ENCODE results near the gene TSPAN8. TPM values are rescaled to one million over a fixed set of nuclear protein-coding genes. Genes with fewer than 3 reads are reported as not detected.
"Not testable (repeated sequence)": the region's sequence is repeated elsewhere in the genome, so short reads cannot be mapped to it uniquely, and the experiment has no call there.

Gene TSPAN8
- total and polyA plus RNA-seq, 4 experiments from 2014 or later = not detected

DNA sequence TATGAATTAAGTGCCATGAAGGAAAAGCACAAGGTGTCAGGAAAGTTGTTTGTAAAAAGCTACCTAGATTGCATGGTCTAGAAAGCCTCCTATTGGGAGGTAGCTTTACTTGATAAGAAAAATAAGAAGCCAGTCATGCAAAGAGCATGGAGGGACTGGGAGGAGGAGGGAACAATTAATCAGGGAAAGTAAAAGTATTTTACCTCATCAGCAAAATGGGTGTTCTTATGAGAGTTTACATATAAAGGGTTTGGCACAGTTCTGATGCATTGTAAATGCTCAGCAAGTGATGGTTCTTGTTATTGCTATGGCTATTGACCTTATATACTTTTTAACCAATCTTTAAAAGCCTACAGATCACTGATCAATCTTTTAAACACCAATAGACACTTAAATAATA, 17.0 kb upstream of the TSPAN8 start:
- Mint-ChIP-seq H3K9me3 (peaks cover 0 to 8% (median 4%) of the 10 kb centered on the region in 8 donors), H3K36me3 (no peaks in the 10 kb centered on the region), H3K27me3 (no peaks in the 10 kb centered on the region), H3K27ac (no peak overlapping the region), H3K4me1 (no peaks in the 10 kb centered on the region), H3K4me3 (no peak overlapping the region)
- CTCF ChIA-PET (ENCODE audit: partially characterized antibody) = no interaction called here
- H3K27ac ChIP-seq (ENCODE audit: low read depth, low read length) = no peak overlapping the region
- POLR2A ChIA-PET (ENCODE audit: partially characterized antibody) = no interaction called here
- no peak for DNase-seq
- H3K27me3 ChIP-seq (ENCODE audit: insufficient read depth, low read length) = no peaks in the 10 kb centered on the region
- H3K4me1 ChIP-seq (ENCODE audit: insufficient read depth, low read length) = no peaks in the 10 kb centered on the region
- H3K36me3 ChIP-seq (ENCODE audit: insufficient read depth, low read length) = no peaks in the 10 kb centered on the region
- intact Hi-C loops (cut with micrococcal nuclease) = no loop called here
- no peaks in the 10 kb centered on the region for H3K9me3 ChIP-seq (ENCODE audit: control insufficient read depth in 1 of 2, low read length in 2 of 2)
- H3K4me3 ChIP-seq (ENCODE audit: low read length in 2 of 2) = no peak overlapping the region

GRCh38 chr12:71174146-71174545, 16.3 kb upstream of the TSPAN8 start:
- H3K27me3 ChIP-seq (ENCODE audit: insufficient read depth, low read length) = no peaks in the 10 kb centered on the region
- Mint-ChIP-seq H3K4me1 (no peaks in the 10 kb centered on the region), H3K9me3 (peaks cover 0 to 7% (median 3%) of the 10 kb centered on the region in 8 donors), H3K36me3 (no peaks in the 10 kb centered on the region), H3K4me3 (no peak overlapping the region), H3K27ac (no peak overlapping the region), H3K27me3 (no peaks in the 10 kb centered on the region)
- H3K4me1 ChIP-seq (ENCODE audit: insufficient read depth, low read length) = no peaks in the 10 kb centered on the region
- intact Hi-C loops (cut with micrococcal nuclease) = no loop called here
- ChIA-PET POLR2A (ENCODE audit: partially characterized antibody) (no interaction called here), CTCF (ENCODE audit: partially characterized antibody) (no interaction called here)
- DNase-seq = no peak
- H3K27ac ChIP-seq (ENCODE audit: low read depth, low read length) = no peak overlapping the region
- no peak overlapping the region for H3K4me3 ChIP-seq (ENCODE audit: low read length in 2 of 2)
- H3K36me3 ChIP-seq (ENCODE audit: insufficient read depth, low read length) = no peaks in the 10 kb centered on the region
- H3K9me3 ChIP-seq (ENCODE audit: control insufficient read depth in 1 of 2, low read length in 2 of 2) = no peaks in the 10 kb centered on the region

DNA sequence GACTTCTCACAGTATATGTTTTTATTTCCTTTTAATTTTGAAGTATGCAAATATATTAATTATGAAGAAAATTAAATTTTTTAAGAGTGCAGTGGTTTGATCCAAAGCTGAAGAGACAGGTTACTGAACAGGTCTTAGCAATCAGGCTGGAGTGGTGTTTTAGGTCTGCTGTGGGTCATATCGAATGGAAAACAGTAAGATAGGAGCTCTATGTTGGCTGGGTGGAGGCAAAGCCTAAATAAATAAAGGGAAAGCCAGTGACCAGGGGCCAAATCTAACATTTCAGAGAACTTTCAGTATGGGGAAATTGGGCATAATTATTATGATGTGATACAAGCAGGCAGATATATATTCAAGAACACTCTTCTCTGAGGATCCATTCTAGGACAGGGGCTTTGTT, 12.7 kb upstream of the TSPAN8 start:
- Histone ChIP-seq H3K27me3 (ENCODE audit: insufficient read depth, low read length) (no peaks in the 10 kb centered on the region), H3K36me3 (ENCODE audit: insufficient read depth, low read length) (no peaks in the 10 kb centered on the region), H3K9me3 (ENCODE audit: control insufficient read depth in 1 of 2, low read length in 2 of 2) (no peaks in the 10 kb centered on the region), H3K4me1 (ENCODE audit: insufficient read depth, low read length) (no peaks in the 10 kb centered on the region), H3K4me3 (ENCODE audit: low read length in 2 of 2) (no peak overlapping the region), H3K27ac (ENCODE audit: low read depth, low read length) (no peak overlapping the region)
- no peak overlapping the region for H3K4me3 Mint-ChIP-seq
- no peaks in the 10 kb centered on the region for H3K27me3 Mint-ChIP-seq
- DNase-seq = no peak
- ChIA-PET CTCF (ENCODE audit: partially characterized antibody) (no interaction called here), POLR2A (ENCODE audit: partially characterized antibody) (no interaction called here)
- H3K27ac Mint-ChIP-seq = no peak overlapping the region
- no peaks in the 10 kb centered on the region for H3K36me3 Mint-ChIP-seq
- H3K4me1 Mint-ChIP-seq = no peaks in the 10 kb centered on the region
- intact Hi-C loops (cut with micrococcal nuclease) = no loop called here
- H3K9me3 Mint-ChIP-seq = peaks cover 0 to 13% (median 3%) of the 10 kb centered on the region in 8 donors

DNA sequence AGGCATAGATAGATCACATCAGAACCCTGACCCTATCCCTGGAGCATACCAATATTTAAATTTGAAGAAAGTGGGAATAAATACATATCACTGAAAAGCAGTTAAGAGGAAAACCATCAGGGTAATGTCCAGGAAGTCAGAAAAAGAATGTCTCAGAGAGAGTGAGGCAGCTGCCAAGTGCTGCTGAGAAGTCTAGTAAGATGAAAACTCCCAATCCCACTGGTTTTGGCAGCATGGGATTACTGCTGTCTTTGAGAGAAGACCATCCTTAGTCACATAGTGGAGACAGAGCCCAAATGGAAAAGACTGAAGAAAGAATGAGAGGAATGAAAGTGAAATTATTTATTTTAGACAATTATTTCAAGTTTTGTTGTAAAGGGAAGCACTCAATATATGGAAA, 11.5 kb upstream of the TSPAN8 start:
- Mint-ChIP-seq H3K4me3 (no peak overlapping the region), H3K9me3 (peaks cover 0 to 13% (median 4%) of the 10 kb centered on the region in 8 donors), H3K36me3 (no peaks in the 10 kb centered on the region), H3K4me1 (no peaks in the 10 kb centered on the region), H3K27ac (no peak overlapping the region), H3K27me3 (no peaks in the 10 kb centered on the region)
- Histone ChIP-seq H3K4me1 (ENCODE audit: insufficient read depth, low read length) (no peaks in the 10 kb centered on the region), H3K27me3 (ENCODE audit: insufficient read depth, low read length) (no peaks in the 10 kb centered on the region), H3K4me3 (ENCODE audit: low read length in 2 of 2) (no peak overlapping the region), H3K27ac (ENCODE audit: low read depth, low read length) (no peak overlapping the region), H3K9me3 (ENCODE audit: control insufficient read depth in 1 of 2, low read length in 2 of 2) (no peaks in the 10 kb centered on the region), H3K36me3 (ENCODE audit: insufficient read depth, low read length) (no peaks in the 10 kb centered on the region)
- no peak for DNase-seq
- ChIA-PET POLR2A (ENCODE audit: partially characterized antibody) (no interaction called here), CTCF (ENCODE audit: partially characterized antibody) (no interaction called here)
- intact Hi-C loops (cut with micrococcal nuclease) = no loop called here

GRCh38 chr12:71166862-71167496, 9.2 kb upstream of the TSPAN8 start:
- H3K27ac Mint-ChIP-seq = no peak overlapping the region
- peaks cover 0 to 13% (median 4%) of the 10 kb centered on the region in 8 donors for H3K9me3 Mint-ChIP-seq
- H3K4me3 ChIP-seq (ENCODE audit: low read length in 2 of 2) = no peak overlapping the region
- POLR2A ChIA-PET (ENCODE audit: partially characterized antibody) = no interaction called here
- no peaks in the 10 kb centered on the region for H3K36me3 Mint-ChIP-seq
- H3K27me3 ChIP-seq (ENCODE audit: insufficient read depth, low read length) = no peaks in the 10 kb centered on the region
- no peaks in the 10 kb centered on the region for H3K4me1 Mint-ChIP-seq
- no peaks in the 10 kb centered on the region for H3K27me3 Mint-ChIP-seq
- no peaks in the 10 kb centered on the region for H3K36me3 ChIP-seq (ENCODE audit: insufficient read depth, low read length)
- no peak overlapping the region for H3K27ac ChIP-seq (ENCODE audit: low read depth, low read length)
- DNase-seq = no peak
- CTCF ChIA-PET (ENCODE audit: partially characterized antibody) = no interaction called here
- intact Hi-C loops (cut with micrococcal nuclease) = no loop called here
- no peaks in the 10 kb centered on the region for H3K4me1 ChIP-seq (ENCODE audit: insufficient read depth, low read length)
- no peaks in the 10 kb centered on the region for H3K9me3 ChIP-seq (ENCODE audit: control insufficient read depth in 1 of 2, low read length in 2 of 2)
- H3K4me3 Mint-ChIP-seq = no peak overlapping the region

DNA sequence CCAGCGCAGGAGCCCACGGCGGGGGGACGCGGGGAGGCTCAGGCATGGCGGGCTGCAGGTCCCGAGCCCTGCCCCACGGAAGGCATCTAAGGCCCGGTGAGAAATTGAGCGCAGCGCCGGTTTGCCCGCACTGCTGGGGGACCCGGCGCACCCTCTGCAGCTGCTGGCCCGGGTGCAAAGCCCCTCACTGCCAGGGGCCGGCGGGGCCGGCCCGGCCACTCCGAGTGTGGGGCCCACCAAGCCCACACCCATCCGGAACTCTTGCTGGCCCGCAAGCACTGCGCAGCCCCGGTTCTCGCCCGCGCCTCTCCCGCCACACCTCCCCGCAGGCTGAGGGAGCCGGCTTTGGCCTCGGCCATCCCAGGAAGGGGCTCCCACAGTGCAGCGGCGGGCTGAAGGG, 8.5 kb upstream of the TSPAN8 start:
- CTCF ChIA-PET (ENCODE audit: partially characterized antibody) = no interaction called here
- POLR2A ChIA-PET (ENCODE audit: partially characterized antibody) = no interaction called here
- intact Hi-C loops (cut with micrococcal nuclease) = no loop called here
- Mint-ChIP-seq H3K4me1 (no peaks in the 10 kb centered on the region), H3K27me3 (no peaks in the 10 kb centered on the region), H3K36me3 (no peaks in the 10 kb centered on the region), H3K9me3 (peaks cover 0 to 13% (median 4%) of the 10 kb centered on the region in 8 donors), H3K27ac (no peak overlapping the region), H3K4me3 (no peak overlapping the region)
- Histone ChIP-seq H3K27me3 (ENCODE audit: insufficient read depth, low read length) (no peaks in the 10 kb centered on the region), H3K9me3 (ENCODE audit: control insufficient read depth in 1 of 2, low read length in 2 of 2) (no peaks in the 10 kb centered on the region), H3K4me3 (ENCODE audit: low read length in 2 of 2) (no peak overlapping the region), H3K4me1 (ENCODE audit: insufficient read depth, low read length) (no peaks in the 10 kb centered on the region), H3K36me3 (ENCODE audit: insufficient read depth, low read length) (no peaks in the 10 kb centered on the region), H3K27ac (ENCODE audit: low read depth, low read length) (no peak overlapping the region)
- no peak for DNase-seq

GRCh38 chr12:71165780-71166179, 8.0 kb upstream of the TSPAN8 start:
- H3K9me3 Mint-ChIP-seq = peaks cover 0 to 13% (median 4%) of the 10 kb centered on the region in 8 donors
- H3K4me3 Mint-ChIP-seq; H3K36me3 ChIP-seq (ENCODE audit: insufficient read depth, low read length); POLR2A ChIA-PET (ENCODE audit: partially characterized antibody); intact Hi-C loops (cut with micrococcal nuclease); H3K9me3 ChIP-seq (ENCODE audit: control insufficient read depth in 1 of 2, low read length in 2 of 2); H3K4me3 ChIP-seq (ENCODE audit: low read length in 2 of 2); DNase-seq; H3K4me1 Mint-ChIP-seq; H3K36me3 Mint-ChIP-seq; H3K27ac Mint-ChIP-seq; H3K4me1 ChIP-seq (ENCODE audit: insufficient read depth, low read length); H3K27ac ChIP-seq (ENCODE audit: low read depth, low read length); CTCF ChIA-PET (ENCODE audit: partially characterized antibody); H3K27me3 ChIP-seq (ENCODE audit: insufficient read depth, low read length); H3K27me3 Mint-ChIP-seq: not testable (repeated sequence)

Data from CD4-positive, alpha-beta memory T cell (primary cell).